A673 (cell line): ENCODE data around the gene PDE9A. TPM values are rescaled to one million over a fixed set of nuclear protein-coding genes. Genes with fewer than 3 reads are reported as not detected.

ENCODE experiments used
- BruUV-seq: library from RNA; stranded (reverse); fragments of 400-500 nt; replicated peaks from 2 replicates; lab custom pipeline; 2021; lab: Mats Ljungman, UMichigan
- CTCF ChIA-PET: fragments of 300-600 bp; sonication (Branson Sonifier 250); formaldehyde crosslinking; loops from one replicate; lab custom pipeline; 2022; ENCODE audit warnings: antibody characterized with exemption; lab: Charles Lee
- POLR2A ChIA-PET: fragments of 300-600 bp; sonication (Branson Sonifier 250); formaldehyde crosslinking; loops from one replicate; lab custom pipeline; 2022; ENCODE audit warnings: antibody characterized with exemption; ENCODE audit not compliant: low non-redundant PET; lab: Charles Lee
- DNase-seq: peaks from one replicate; pipeline ENCODE4 v3.0.0-alpha.2; 2015; ENCODE audit warnings: low spot score
- H3K27ac ChIP-seq: fragments of 200-600 bp; sonication (generic); 2 replicates; pipeline ENCODE4 v1.5.1; 2016; ENCODE audit warnings: mixed run types, low read depth, mild to moderate bottlenecking, mixed read lengths, antibody characterized with exemption, low read length; ENCODE audit not compliant: poor library complexity, severe bottlenecking
- H3K27me3 ChIP-seq: fragments of 200-600 bp; sonication (generic); replicated peaks from 2 replicates; pipeline ENCODE4 v1.6.1; 2017; ENCODE audit warnings: mixed run types, low read depth, mild to moderate bottlenecking, mixed read lengths, antibody characterized with exemption, low read length; ENCODE audit not compliant: insufficient read depth, poor library complexity
- H3K36me3 ChIP-seq: fragments of 200-600 bp; sonication (generic); 2 replicates; pipeline ENCODE4 v1.6.1; 2016; ENCODE audit warnings: mixed run types, mild to moderate bottlenecking, mixed read lengths, antibody characterized with exemption, low read length; ENCODE audit not compliant: insufficient read depth, poor library complexity, severe bottlenecking
- H3K4me1 ChIP-seq: fragments of 200-600 bp; sonication (generic); 2 replicates; pipeline ENCODE4 v1.6.1; 2017; ENCODE audit warnings: mixed run types, mild to moderate bottlenecking, mixed read lengths, antibody characterized with exemption, low read length; ENCODE audit not compliant: insufficient read depth, poor library complexity, severe bottlenecking
- H3K4me3 ChIP-seq: fragments of 200-600 bp; sonication (generic); 2 replicates; pipeline ENCODE4 v1.5.1; 2016; ENCODE audit warnings: low read depth, mixed run types, mild to moderate bottlenecking, mixed read lengths, low read length; ENCODE audit not compliant: poor library complexity, severe bottlenecking
- H3K9me3 ChIP-seq: fragments of 200-600 bp; sonication (generic); 2 replicates; pipeline ENCODE4 v1.6.1; 2016; ENCODE audit warnings: mixed run types, low read depth, mild to moderate bottlenecking, mixed read lengths, antibody characterized with exemption, low read length; ENCODE audit not compliant: poor library complexity, severe bottlenecking
- CTCF ChIP-seq: fragments of 300-800, 200-600 bp; sonication (generic); conservative IDR thresholded peaks from 2 replicates; pipeline ENCODE4 v1.5.1; 2017; ENCODE audit warnings: low read depth, mild to moderate bottlenecking, antibody characterized with exemption, low read length, moderate library complexity, mixed read lengths
- EZH2 ChIP-seq: fragments of 200-600 bp; sonication (generic); IDR thresholded peaks from 2 replicates; pipeline ENCODE4 v1.6.1; 2017; ENCODE audit warnings: borderline replicate concordance, low read depth, mild to moderate bottlenecking, mixed read lengths, antibody characterized with exemption, low read length; ENCODE audit not compliant: poor library complexity, severe bottlenecking
- intact Hi-C: fragments of 100-400 bp; cut with micrococcal nuclease; formaldehyde crosslinking; loops from one replicate; pipeline ENCODE4 v1.10.0; 2022; ENCODE audit not compliant: unreplicated experiment
- total RNA-seq: library from RNA; stranded (reverse); gene quantifications from 2 replicates; pipeline ENCODE4 v1.2.3, GENCODE V29; 2021

Gene PDE9A
- total RNA-seq, 1 experiment from 2014 or later, result 14.3 TPM

GRCh38 chr21:42705746-42706374, 52.4 kb downstream of the PDE9A start:
- intact Hi-C loops, result no loop called here
- POLR2A ChIA-PET, result no interaction called here
- Histone ChIP-seq H3K4me1 (peaks cover 11% of the 10 kb centered on the region), H3K27me3 (no peaks in the 10 kb centered on the region), H3K4me3 (no peak overlapping the region), H3K36me3 (peaks cover 5% of the 10 kb centered on the region), H3K27ac (no peak overlapping the region), H3K9me3 (peaks cover 12% of the 10 kb centered on the region)
- TF ChIP-seq EZH2, result no peak
- TF ChIP-seq CTCF, result no peak
- CTCF ChIA-PET, result no interaction called here
- no TSS peak for BruUV-seq
- DNase-seq, result no peak

GRCh38 chr21:42706765-42707164, 53.3 kb downstream of the PDE9A start:
- Histone ChIP-seq H3K4me3 (no peak overlapping the region), H3K9me3 (peaks cover 5% of the 10 kb centered on the region), H3K27me3 (no peaks in the 10 kb centered on the region), H3K36me3 (no peaks in the 10 kb centered on the region), H3K27ac (no peak overlapping the region), H3K4me1 (peaks cover 11% of the 10 kb centered on the region)
- DNase-seq, result no peak
- intact Hi-C loops, result no loop called here
- POLR2A ChIA-PET, result no interaction called here
- TF ChIP-seq CTCF (no peak), EZH2 (no peak)
- no TSS peak for BruUV-seq
- CTCF ChIA-PET, result no interaction called here

- TF ChIP-seq CTCF (no peak), EZH2 (no peak)
- DNase-seq, result no peak
- H3K27ac ChIP-seq, result no peak overlapping the region
- ChIA-PET POLR2A (no interaction called here), CTCF (no interaction called here)
- no peaks in the 10 kb centered on the region for H3K9me3 ChIP-seq
- intact Hi-C loops, result no loop called here
- no peak overlapping the region for H3K4me3 ChIP-seq
- H3K4me1 ChIP-seq, result peaks cover 11% of the 10 kb centered on the region
- no peaks in the 10 kb centered on the region for H3K27me3 ChIP-seq
- no peaks in the 10 kb centered on the region for H3K36me3 ChIP-seq
- no TSS peak for BruUV-seq
These were observed 53.9 kb downstream of the PDE9A start for GRCh38 chr21:42707207-42707830.
